ENCODE results near the gene TMEM184A.

TMEM184A gene

GRCh38 chr7:1562116-1562515 is 6.1 kb upstream of the TMEM184A start:
- DNase-seq (ENCODE audit: low spot score), result no peak
- in situ Hi-C loops (cut with MboI; ENCODE audit: low sequenced_read_pairs, unreplicated experiment), result no loop called here
- TF ChIP-seq, protein P1, sequence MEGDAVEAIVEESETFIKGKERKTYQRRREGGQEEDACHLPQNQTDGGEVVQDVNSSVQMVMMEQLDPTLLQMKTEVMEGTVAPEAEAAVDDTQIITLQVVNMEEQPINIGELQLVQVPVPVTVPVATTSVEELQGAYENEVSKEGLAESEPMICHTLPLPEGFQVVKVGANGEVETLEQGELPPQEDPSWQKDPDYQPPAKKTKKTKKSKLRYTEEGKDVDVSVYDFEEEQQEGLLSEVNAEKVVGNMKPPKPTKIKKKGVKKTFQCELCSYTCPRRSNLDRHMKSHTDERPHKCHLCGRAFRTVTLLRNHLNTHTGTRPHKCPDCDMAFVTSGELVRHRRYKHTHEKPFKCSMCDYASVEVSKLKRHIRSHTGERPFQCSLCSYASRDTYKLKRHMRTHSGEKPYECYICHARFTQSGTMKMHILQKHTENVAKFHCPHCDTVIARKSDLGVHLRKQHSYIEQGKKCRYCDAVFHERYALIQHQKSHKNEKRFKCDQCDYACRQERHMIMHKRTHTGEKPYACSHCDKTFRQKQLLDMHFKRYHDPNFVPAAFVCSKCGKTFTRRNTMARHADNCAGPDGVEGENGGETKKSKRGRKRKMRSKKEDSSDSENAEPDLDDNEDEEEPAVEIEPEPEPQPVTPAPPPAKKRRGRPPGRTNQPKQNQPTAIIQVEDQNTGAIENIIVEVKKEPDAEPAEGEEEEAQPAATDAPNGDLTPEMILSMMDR (IDR thresholded peaks at IDR 0.05; ENCODE audit: borderline replicate concordance, control extremely low read depth, extremely low read depth, insufficient read depth, missing control alignments), result no peak

GRCh38 chr7:1561036-1561940 is 5.3 kb upstream of the TMEM184A start:
- DNase-seq (ENCODE audit: low spot score), result no peak
- TF ChIP-seq, protein P1 (IDR thresholded peaks at IDR 0.05; ENCODE audit: borderline replicate concordance, control extremely low read depth, extremely low read depth, insufficient read depth, missing control alignments), result no peak
- in situ Hi-C loops (cut with MboI; ENCODE audit: low sequenced_read_pairs, unreplicated experiment), result no loop called here

DNA sequence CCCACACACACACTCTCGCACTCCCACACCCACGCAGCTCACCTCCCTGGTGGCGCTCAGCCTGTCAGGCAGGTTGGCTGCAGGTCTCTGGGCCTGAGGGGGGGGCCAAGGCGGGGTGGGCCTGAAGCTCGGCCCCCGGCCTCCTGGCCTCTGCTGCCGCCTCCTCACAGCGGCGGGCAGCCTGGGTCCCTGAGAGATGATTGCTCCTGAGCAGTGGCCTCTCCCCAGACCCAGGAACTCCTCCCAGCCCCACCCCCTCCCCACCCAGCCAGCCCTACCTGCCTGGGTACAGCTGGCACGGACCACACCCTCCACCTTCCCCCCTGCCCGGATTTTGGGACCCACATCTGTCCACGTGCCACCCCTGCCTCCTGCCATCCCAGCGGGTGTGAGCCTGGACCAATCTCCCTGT is 4.6 kb upstream of the TMEM184A start:
- TF ChIP-seq, protein P1 (IDR thresholded peaks at IDR 0.05; ENCODE audit: borderline replicate concordance, control extremely low read depth, extremely low read depth, insufficient read depth, missing control alignments), result no peak
- in situ Hi-C loops (cut with MboI; ENCODE audit: low sequenced_read_pairs, unreplicated experiment), result no loop called here
- no peak for DNase-seq (ENCODE audit: low spot score)

DNA sequence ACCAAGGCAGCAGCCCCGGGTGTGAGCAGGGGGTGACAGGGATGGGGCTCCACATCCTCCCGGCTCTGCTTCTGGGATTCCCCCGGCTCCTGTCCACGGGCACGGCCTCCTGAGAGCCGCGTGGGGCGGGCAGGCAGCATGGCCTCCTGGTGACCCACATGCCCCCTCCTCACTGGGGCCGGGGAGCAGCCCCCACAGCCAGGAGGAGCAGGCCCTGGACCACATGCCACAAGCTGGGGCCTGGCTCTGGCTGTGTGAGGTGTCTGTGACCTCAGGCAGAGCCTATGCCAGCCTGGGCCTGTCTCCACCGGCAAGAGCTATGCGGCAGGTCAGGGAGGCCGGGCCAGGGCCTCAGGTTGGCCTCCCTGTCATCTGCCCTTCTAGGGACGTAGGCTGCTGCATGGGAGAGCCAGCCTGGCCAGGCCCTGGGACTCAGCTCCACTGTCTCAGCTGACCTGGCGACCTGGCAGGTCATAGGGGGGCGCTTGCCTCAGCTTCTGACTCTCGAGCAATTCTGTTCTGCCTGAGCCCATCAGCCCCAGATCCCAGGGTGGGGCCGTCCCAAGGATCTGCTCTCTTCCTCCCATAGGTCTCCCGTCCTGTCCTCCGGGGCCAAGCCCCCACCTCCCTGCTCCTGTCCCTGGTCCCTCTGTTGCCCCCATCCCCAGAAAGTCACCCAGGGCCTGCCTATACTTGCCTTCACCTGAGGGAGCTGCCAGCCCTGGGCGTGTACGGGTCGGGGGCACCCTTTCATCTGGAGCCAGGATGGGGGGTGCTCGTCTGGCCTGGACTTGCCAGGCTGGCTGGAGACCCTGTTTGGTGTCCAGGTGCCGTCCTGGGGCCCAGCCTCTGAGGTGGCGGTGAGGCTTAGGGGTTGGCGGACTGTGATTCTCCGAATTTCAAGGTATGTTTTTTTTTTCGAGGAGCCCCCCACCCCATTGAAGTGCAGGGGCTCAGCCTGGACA is 3.9 kb upstream of the TMEM184A start:
- in situ Hi-C loops (cut with MboI; ENCODE audit: low sequenced_read_pairs, unreplicated experiment), result no loop called here
- TF ChIP-seq, protein P1 (IDR thresholded peaks at IDR 0.05; ENCODE audit: borderline replicate concordance, control extremely low read depth, extremely low read depth, insufficient read depth, missing control alignments), result no peak
- no peak for DNase-seq (ENCODE audit: low spot score)

GRCh38 chr7:1558841-1559625 is 3.0 kb upstream of the TMEM184A start:
- in situ Hi-C loops (cut with MboI; ENCODE audit: low sequenced_read_pairs, unreplicated experiment), result no loop called here
- no peak for DNase-seq (ENCODE audit: low spot score)
- TF ChIP-seq, protein P1 (IDR thresholded peaks at IDR 0.05; ENCODE audit: borderline replicate concordance, control extremely low read depth, extremely low read depth, insufficient read depth, missing control alignments), result no peak

Measured in GM13976 (cell line).